HL-60 (cell line): ENCODE results near the gene CDH23.

Experiments
- DNase-seq, 2 experiments: peaks; one replicate each; pipeline ENCODE4 v3.0.0-alpha.2; 2010 to 2020; ENCODE audit warnings: low read depth in 1 of 2, low spot score in 1 of 2
- H3K27ac ChIP-seq: fragments of 250-450 bp; sonication (Bioruptor Pico); replicated peaks from 2 replicates; pipeline ENCODE4 v1.5.1; 2020; ENCODE audit warnings: mild to moderate bottlenecking, moderate library complexity
- H3K27me3 ChIP-seq: fragments of 250-450 bp; sonication (Bioruptor Pico); 2 replicates; pipeline ENCODE4 v1.5.1; 2021; ENCODE audit warnings: mild to moderate bottlenecking, moderate library complexity; ENCODE audit not compliant: insufficient read depth, poor library complexity, severe bottlenecking
- H3K4me3 ChIP-seq: replicated peaks from 2 replicates; pipeline ENCODE4 v1.5.1; 2011; ENCODE audit warnings: mild to moderate bottlenecking, control low read depth, low read length; ENCODE audit not compliant: insufficient read depth
- CTCF ChIP-seq: IDR thresholded peaks from one replicate; pipeline ENCODE4 v1.5.1; 2011; ENCODE audit warnings: low read length, control low read depth, inconsistent platforms; ENCODE audit not compliant: insufficient read depth
- GABPA ChIP-seq: IDR thresholded peaks from 2 replicates; pipeline ENCODE4 v1.6.1; 2012; ENCODE audit warnings: low read depth
- POLR2AphosphoS5 ChIP-seq: IDR thresholded peaks from 2 replicates; pipeline ENCODE4 v1.6.1; 2012; ENCODE audit warnings: low read depth
- REST ChIP-seq: IDR thresholded peaks from 2 replicates; pipeline ENCODE4 v1.6.1; 2012; ENCODE audit warnings: low read depth; ENCODE audit not compliant: insufficient replicate concordance
- SPI1 ChIP-seq: IDR thresholded peaks from 2 replicates; pipeline ENCODE4 v1.6.1; 2012; ENCODE audit warnings: low read depth, mild to moderate bottlenecking, borderline replicate concordance

CDH23 gene

GRCh38 chr10:71714592-71714991 lies 317.9 kb downstream of the CDH23 start:
- no peak for TF ChIP-seq GABPA
- TF ChIP-seq REST, result no peak
- TF ChIP-seq SPI1, result no peak
- no peak for TF ChIP-seq POLR2AphosphoS5
- TF ChIP-seq CTCF, result no peak
- H3K27me3 ChIP-seq, result no peaks in the 10 kb centered on the region
- DNase-seq, result no peak
- peak overlapping the region; percentile 95 for H3K27ac ChIP-seq
- 0 out of 2 replicates have a peak overlapping the region, but pooled peaks have one; percentile 8 for H3K4me3 ChIP-seq

- H3K27me3 ChIP-seq, result no peaks in the 10 kb centered on the region
- no peak for DNase-seq
- no peak overlapping the region for H3K4me3 ChIP-seq
- H3K27ac ChIP-seq, result peak overlapping the region; percentile 95; the same call in 1 of the 2 replicates
- TF ChIP-seq SPI1 (no peak), GABPA (no peak), POLR2AphosphoS5 (no peak), CTCF (no peak), REST (no peak)
Observed at GRCh38 chr10:71715026-71715425, 318.3 kb downstream of the CDH23 start.

- no peaks in the 10 kb centered on the region for H3K27me3 ChIP-seq
- H3K4me3 ChIP-seq, result no peak overlapping the region
- H3K27ac ChIP-seq, result no peak overlapping the region; the same call in 1 of the 2 replicates
Observed at GRCh38 chr10:71715860-71716259, 319.1 kb downstream of the CDH23 start.

More at GRCh38 chr10:71715860-71716259, 319.1 kb downstream of the CDH23 start:
- no peak for TF ChIP-seq CTCF
- TF ChIP-seq SPI1, result no peak
- TF ChIP-seq GABPA, result no peak
- TF ChIP-seq REST, result no peak
- TF ChIP-seq POLR2AphosphoS5, result no peak
- no peak for DNase-seq
